ENCODE data around the gene MPRIP. TPM values are rescaled to one million over a fixed set of nuclear protein-coding genes. Genes with fewer than 3 reads are reported as not detected.

Gene MPRIP
- polyA plus RNA-seq, 1 of the 3 experiments (the other 2 are of a cell fraction): 64.4 TPM

DNA sequence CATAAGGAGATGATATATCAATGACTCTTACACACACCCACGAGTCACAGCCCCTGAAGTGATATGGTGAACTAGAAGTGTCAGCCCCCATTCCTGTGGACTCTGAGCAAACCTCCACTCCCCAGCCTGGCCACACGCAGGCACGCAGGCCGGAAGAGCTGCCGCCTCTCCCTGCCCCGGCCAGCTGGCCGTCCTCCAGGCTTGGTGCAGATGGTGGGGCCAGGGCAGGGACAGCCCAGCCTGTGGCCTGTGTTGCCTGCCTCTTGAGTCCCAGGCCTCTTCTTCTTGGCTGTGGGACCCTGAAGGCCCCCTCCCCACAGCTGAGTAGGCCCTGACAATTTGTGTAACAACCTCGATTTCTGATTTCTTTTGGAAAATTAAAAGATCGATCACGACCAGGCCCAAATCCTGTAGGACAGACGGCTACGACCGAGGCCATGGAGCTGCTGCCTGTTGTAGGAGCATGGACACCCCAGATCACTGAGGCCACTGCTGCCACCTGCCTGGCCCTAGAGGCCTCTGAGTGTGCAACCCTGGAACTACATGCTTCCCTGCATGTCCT lies 10.0 kb upstream of the MPRIP start:
- no peak overlapping the region for H3K4me3 ChIP-seq (ENCODE audit: low read depth in 2 of 2, low read length in 1 of 2)
- H3K79me2 ChIP-seq (ENCODE audit: insufficient read depth): no peaks in the 10 kb centered on the region
- no peaks in the 10 kb centered on the region for H3K9me2 ChIP-seq
- DNase-seq: peak; percentile 85
- H4K20me1 ChIP-seq (ENCODE audit: insufficient read depth): no peaks in the 10 kb centered on the region
- H3F3A ChIP-seq (replicated peaks; ENCODE audit: insufficient read depth): no peaks in the 10 kb centered on the region
- no peaks in the 10 kb centered on the region for H3K36me3 ChIP-seq (replicated peaks in 1 of 2; ENCODE audit: control insufficient read depth in 1 of 2, insufficient read depth in 2 of 2, low read length in 1 of 2)
- ChIA-PET CTCF (interaction anchor here (0.7 to 3.2 kb wide), 4 partner anchors 11 to 32 kb away, joined by 3 to 11 read pairs (median 4); no protein-coding TSS in a partner anchor), POLR2A (interaction anchor here (0.5 kb wide), 1 partner anchor 43 kb away, joined by 3 read pairs; no protein-coding TSS in a partner anchor)
- peak; percentile 78 for TF ChIP-seq NFIC (IDR thresholded peaks at IDR 0.05; ENCODE audit: borderline replicate concordance)
- TF ChIP-seq SMC3 (IDR thresholded peaks at IDR 0.05; ENCODE audit: low read depth, low read length): no peak
- TF ChIP-seq JUND (IDR thresholded peaks at IDR 0.05): no peak
- TF ChIP-seq, protein P1, sequence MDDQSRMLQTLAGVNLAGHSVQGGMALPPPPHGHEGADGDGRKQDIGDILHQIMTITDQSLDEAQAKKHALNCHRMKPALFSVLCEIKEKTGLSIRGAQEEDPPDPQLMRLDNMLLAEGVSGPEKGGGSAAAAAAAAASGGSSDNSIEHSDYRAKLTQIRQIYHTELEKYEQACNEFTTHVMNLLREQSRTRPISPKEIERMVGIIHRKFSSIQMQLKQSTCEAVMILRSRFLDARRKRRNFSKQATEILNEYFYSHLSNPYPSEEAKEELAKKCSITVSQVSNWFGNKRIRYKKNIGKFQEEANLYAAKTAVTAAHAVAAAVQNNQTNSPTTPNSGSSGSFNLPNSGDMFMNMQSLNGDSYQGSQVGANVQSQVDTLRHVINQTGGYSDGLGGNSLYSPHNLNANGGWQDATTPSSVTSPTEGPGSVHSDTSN (IDR thresholded peaks at IDR 0.05): no peak
- no peak for TF ChIP-seq MEF2A (IDR thresholded peaks at IDR 0.05; ENCODE audit: borderline replicate concordance, low read depth)
- TF ChIP-seq, protein P2, sequence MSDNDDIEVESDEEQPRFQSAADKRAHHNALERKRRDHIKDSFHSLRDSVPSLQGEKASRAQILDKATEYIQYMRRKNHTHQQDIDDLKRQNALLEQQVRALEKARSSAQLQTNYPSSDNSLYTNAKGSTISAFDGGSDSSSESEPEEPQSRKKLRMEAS (IDR thresholded peaks at IDR 0.05; ENCODE audit: low read depth): 0 out of 2 replicates have a peak, but pooled peaks have one; percentile 35
- peak; percentile 24; the same call in 1 of the 2 replicates for TF ChIP-seq RAD21 (IDR thresholded peaks at IDR 0.05; ENCODE audit: low read length)
- peak; percentile 57 for TF ChIP-seq CHD2 (IDR thresholded peaks at IDR 0.05; ENCODE audit: low read length, partially characterized antibody)
- TF ChIP-seq POLR2AphosphoS5 (IDR thresholded peaks at IDR 0.05; ENCODE audit: low read depth, low read length): 0 out of 2 replicates have a peak, but pooled peaks have one; percentile 22
- TF ChIP-seq TCF12 (IDR thresholded peaks at IDR 0.05): peak; percentile 69
- peak; percentile 75 for TF ChIP-seq RCOR1 (IDR thresholded peaks at IDR 0.05; ENCODE audit: low read length)
- TF ChIP-seq SIN3A (IDR thresholded peaks at IDR 0.05; ENCODE audit: borderline replicate concordance, low read depth, low read length): peak; percentile 52; the same call in 1 of the 2 replicates
- H3K9ac ChIP-seq: no peak overlapping the region; the same call in 1 of the 2 replicates
- WGBS (ENCODE audit: low lambda C conversion rate): 61% methylated on average over 7 of the region's 13 CpGs
- H3K4me2 ChIP-seq: peak overlapping the region; percentile 34; the same call in 1 of the 2 replicates
- peak overlapping the region; percentile 57; the same call in 1 of the 2 replicates for H2AFZ ChIP-seq (ENCODE audit: low read depth)
- no peaks in the 10 kb centered on the region for H3K27me3 ChIP-seq (ENCODE audit: insufficient read depth)
- H3K9me3 ChIP-seq: no peaks in the 10 kb centered on the region
- peak overlapping the region; percentile 52 to 96 for H3K27ac ChIP-seq (ENCODE audit: low read depth in 2 of 2, low read length in 1 of 2)
- H3K4me1 ChIP-seq (ENCODE audit: control insufficient read depth in 1 of 2, insufficient read depth in 2 of 2, low read depth in 1 of 2, low read length in 1 of 2): peaks cover 9 to 65% of the 10 kb centered on the region in 2 experiments; a peak in 3 of 4 replicates

DNA sequence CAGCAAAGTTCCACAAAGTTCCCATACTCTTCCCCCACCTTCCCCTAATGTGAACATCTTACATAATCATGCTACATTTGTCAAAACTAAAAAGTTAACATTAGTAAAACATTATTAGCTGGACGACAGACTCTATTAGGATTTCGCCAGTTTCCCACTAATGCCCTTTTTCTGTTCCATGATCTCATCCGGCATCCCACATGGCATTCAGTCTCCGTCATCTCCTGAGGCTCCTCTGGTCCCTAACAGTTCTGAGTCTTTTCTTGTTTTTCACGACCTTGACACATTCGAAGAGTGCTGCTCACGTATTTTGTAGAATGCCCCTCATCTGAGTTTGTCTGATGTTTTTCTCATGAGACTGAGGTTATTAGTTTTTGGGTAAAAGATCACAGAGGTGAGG lies 8.8 kb upstream of the MPRIP start:
- Histone ChIP-seq H3K9me2 (no peaks in the 10 kb centered on the region), H3K4me1 (ENCODE audit: control insufficient read depth in 1 of 2, insufficient read depth in 2 of 2, low read depth in 1 of 2, low read length in 1 of 2) (peaks cover 9 to 58% of the 10 kb centered on the region in 2 experiments; a peak in 3 of 4 replicates), H3K36me3 (replicated peaks in 1 of 2; ENCODE audit: control insufficient read depth in 1 of 2, insufficient read depth in 2 of 2, low read length in 1 of 2) (no peaks in the 10 kb centered on the region), H4K20me1 (ENCODE audit: insufficient read depth) (no peaks in the 10 kb centered on the region), H2AFZ (ENCODE audit: low read depth) (no peak overlapping the region), H3K79me2 (ENCODE audit: insufficient read depth) (no peaks in the 10 kb centered on the region), H3K27ac (ENCODE audit: low read depth in 2 of 2, low read length in 1 of 2) (peak overlapping the region in 1 of 2 experiments; percentile 35; a peak in 1 of 4 replicates), H3K4me2 (no peak overlapping the region), H3F3A (replicated peaks; ENCODE audit: insufficient read depth) (no peaks in the 10 kb centered on the region), H3K9me3 (no peaks in the 10 kb centered on the region), H3K9ac (no peak overlapping the region), H3K27me3 (ENCODE audit: insufficient read depth) (no peaks in the 10 kb centered on the region), H3K4me3 (ENCODE audit: low read depth in 2 of 2, low read length in 1 of 2) (no peak overlapping the region)
- 95% methylated on average over 7 of the region's 7 CpGs for WGBS (ENCODE audit: low lambda C conversion rate)
- no peak for DNase-seq
- ChIA-PET POLR2A (no interaction called here), CTCF (interaction anchor here (3.2 kb wide), 1 partner anchor 33 kb away, joined by 11 read pairs; no protein-coding TSS in a partner anchor)
- no peak for TF ChIP-seq SIN3A (IDR thresholded peaks at IDR 0.05; ENCODE audit: borderline replicate concordance, low read depth, low read length)
- TF ChIP-seq, protein P3, sequence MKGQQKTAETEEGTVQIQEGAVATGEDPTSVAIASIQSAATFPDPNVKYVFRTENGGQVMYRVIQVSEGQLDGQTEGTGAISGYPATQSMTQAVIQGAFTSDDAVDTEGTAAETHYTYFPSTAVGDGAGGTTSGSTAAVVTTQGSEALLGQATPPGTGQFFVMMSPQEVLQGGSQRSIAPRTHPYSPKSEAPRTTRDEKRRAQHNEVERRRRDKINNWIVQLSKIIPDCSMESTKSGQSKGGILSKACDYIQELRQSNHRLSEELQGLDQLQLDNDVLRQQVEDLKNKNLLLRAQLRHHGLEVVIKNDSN (IDR thresholded peaks at IDR 0.05; ENCODE audit: borderline replicate concordance, low read depth): no peak
- TF ChIP-seq POLR2AphosphoS5 (IDR thresholded peaks at IDR 0.05; ENCODE audit: low read depth, low read length): no peak
- TF ChIP-seq, protein P4, sequence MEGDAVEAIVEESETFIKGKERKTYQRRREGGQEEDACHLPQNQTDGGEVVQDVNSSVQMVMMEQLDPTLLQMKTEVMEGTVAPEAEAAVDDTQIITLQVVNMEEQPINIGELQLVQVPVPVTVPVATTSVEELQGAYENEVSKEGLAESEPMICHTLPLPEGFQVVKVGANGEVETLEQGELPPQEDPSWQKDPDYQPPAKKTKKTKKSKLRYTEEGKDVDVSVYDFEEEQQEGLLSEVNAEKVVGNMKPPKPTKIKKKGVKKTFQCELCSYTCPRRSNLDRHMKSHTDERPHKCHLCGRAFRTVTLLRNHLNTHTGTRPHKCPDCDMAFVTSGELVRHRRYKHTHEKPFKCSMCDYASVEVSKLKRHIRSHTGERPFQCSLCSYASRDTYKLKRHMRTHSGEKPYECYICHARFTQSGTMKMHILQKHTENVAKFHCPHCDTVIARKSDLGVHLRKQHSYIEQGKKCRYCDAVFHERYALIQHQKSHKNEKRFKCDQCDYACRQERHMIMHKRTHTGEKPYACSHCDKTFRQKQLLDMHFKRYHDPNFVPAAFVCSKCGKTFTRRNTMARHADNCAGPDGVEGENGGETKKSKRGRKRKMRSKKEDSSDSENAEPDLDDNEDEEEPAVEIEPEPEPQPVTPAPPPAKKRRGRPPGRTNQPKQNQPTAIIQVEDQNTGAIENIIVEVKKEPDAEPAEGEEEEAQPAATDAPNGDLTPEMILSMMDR (IDR thresholded peaks at IDR 0.05): no peak
- TF ChIP-seq, protein P5, sequence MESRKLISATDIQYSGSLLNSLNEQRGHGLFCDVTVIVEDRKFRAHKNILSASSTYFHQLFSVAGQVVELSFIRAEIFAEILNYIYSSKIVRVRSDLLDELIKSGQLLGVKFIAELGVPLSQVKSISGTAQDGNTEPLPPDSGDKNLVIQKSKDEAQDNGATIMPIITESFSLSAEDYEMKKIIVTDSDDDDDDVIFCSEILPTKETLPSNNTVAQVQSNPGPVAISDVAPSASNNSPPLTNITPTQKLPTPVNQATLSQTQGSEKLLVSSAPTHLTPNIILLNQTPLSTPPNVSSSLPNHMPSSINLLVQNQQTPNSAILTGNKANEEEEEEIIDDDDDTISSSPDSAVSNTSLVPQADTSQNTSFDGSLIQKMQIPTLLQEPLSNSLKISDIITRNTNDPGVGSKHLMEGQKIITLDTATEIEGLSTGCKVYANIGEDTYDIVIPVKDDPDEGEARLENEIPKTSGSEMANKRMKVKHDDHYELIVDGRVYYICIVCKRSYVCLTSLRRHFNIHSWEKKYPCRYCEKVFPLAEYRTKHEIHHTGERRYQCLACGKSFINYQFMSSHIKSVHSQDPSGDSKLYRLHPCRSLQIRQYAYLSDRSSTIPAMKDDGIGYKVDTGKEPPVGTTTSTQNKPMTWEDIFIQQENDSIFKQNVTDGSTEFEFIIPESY (IDR thresholded peaks at IDR 0.05; ENCODE audit: borderline replicate concordance, low read depth): no peak
- TF ChIP-seq CHD2 (IDR thresholded peaks at IDR 0.05; ENCODE audit: low read length, partially characterized antibody): no peak
- TF ChIP-seq EZH2phosphoT487 (IDR thresholded peaks at IDR 0.05; ENCODE audit: borderline replicate concordance, low read depth): no peak
- TF ChIP-seq FOXJ3 (CRISPR knock-in tag; IDR thresholded peaks at IDR 0.05): no peak
- TF ChIP-seq TAF1 (IDR thresholded peaks at IDR 0.05; ENCODE audit: borderline replicate concordance, low read depth, low read length): no peak
- no peak for TF ChIP-seq FOSL2 (IDR thresholded peaks at IDR 0.05; ENCODE audit: borderline replicate concordance, low read depth)
- TF ChIP-seq NRF1 (IDR thresholded peaks at IDR 0.05; ENCODE audit: low read depth, low read length): no peak
